K562 (cell line): ENCODE results near the gene ERFL. TPM values are rescaled to one million over a fixed set of nuclear protein-coding genes. Genes with fewer than 3 reads are reported as not detected.

Experiments used
- ATF3 ChIP-seq, 2 experiments: fragments of 450-650 bp in 1 of 2; sonication (generic) in 1 of 2; formaldehyde crosslinking in 1 of 2; IDR thresholded peaks in 1 of 2; conservative IDR thresholded peaks in 1 of 2; 2 replicates each; pipeline versions ENCODE4 v1.6.1 to v1.8.1; 2016 to 2023; ENCODE audit warnings: mild to moderate bottlenecking in 2 of 2, moderate library complexity in 2 of 2, inconsistent platforms in 1 of 2, missing genetic modification reagents in 1 of 2
- CBX2 ChIP-seq: fragments of 200-600 bp; sonication (generic); IDR thresholded peaks from one replicate; pipeline ENCODE4 v1.6.1; 2012; ENCODE audit warnings: mild to moderate bottlenecking, low read length, inconsistent platforms; ENCODE audit not compliant: insufficient read depth, poor library complexity, severe bottlenecking
- CBX5 ChIP-seq: IDR thresholded peaks from 2 replicates; pipeline ENCODE4 v1.6.1; 2014; ENCODE audit warnings: low read depth, borderline replicate concordance
- CBX8 ChIP-seq: fragments of 200-600 bp; sonication (generic); IDR thresholded peaks from 2 replicates; pipeline ENCODE4 v1.6.1; 2012; ENCODE audit warnings: borderline replicate concordance, mixed run types, low read depth, mild to moderate bottlenecking, moderate library complexity, mixed read lengths, low read length, control low read depth, inconsistent platforms; ENCODE audit not compliant: poor library complexity, severe bottlenecking; ENCODE audit errors: extremely low read depth
- ETV5 ChIP-seq: sonication (generic); formaldehyde crosslinking; IDR thresholded peaks from 2 replicates; pipeline ENCODE4 v1.4.0; 2020; ENCODE audit warnings: low read depth, mild to moderate bottlenecking, missing genetic modification reagents
- HIVEP1 ChIP-seq: fragments of 250-450 bp; sonication (Bioruptor Pico); IDR thresholded peaks from 2 replicates; pipeline ENCODE4 v1.4.0; 2020; ENCODE audit warnings: mild to moderate bottlenecking
- MAFK ChIP-seq: IDR thresholded peaks from 2 replicates; pipeline ENCODE4 v1.6.1; 2011; ENCODE audit warnings: low read length, improper control_type of control experiment
- SMAD4 ChIP-seq: fragments of 250-450 bp; sonication (Bioruptor Pico); conservative IDR thresholded peaks from 2 replicates; pipeline ENCODE4 v1.8.0; 2021; ENCODE audit warnings: inconsistent platforms, mild to moderate bottlenecking, moderate library complexity
- TAL1 ChIP-seq: fragments of 450-650 bp; IDR thresholded peaks from 2 replicates; pipeline ENCODE4 v1.6.1; 2016; ENCODE audit warnings: mild to moderate bottlenecking
- polyA plus RNA-seq, 8 experiments: library from polyadenylated mRNA; depleted of rRNA in 4 of 8; stranded (reverse) in 5 of 8; unstranded in 3 of 8; fragments of >200 nt; fragmentation: Nextera tagmentation in 2 of 8; fragmentation: Illumina TruSeq in 1 of 8; extraction: Ambion mirVana in 2 of 8; extraction: Trizol in 1 of 8; gene quantifications; 2 replicates each; pipeline versions ENCODE4 v1.2.1 to v1.2.3, GENCODE V29; 2011 to 2014; ENCODE audit warnings: inconsistent platforms in 1 of 8, missing spikeins in 1 of 8
- total RNA-seq, 7 experiments: library from RNA; depleted of rRNA in 6 of 7; stranded (reverse); fragments of >200 nt in 6 of 7; fragmentation: Illumina TruSeq in 2 of 7; extraction: Trizol in 2 of 7; gene quantifications; 2 replicates each; pipeline versions ENCODE4 v1.2.1 to v1.2.3, GENCODE V29; 2011 to 2021; ENCODE audit warnings: low replicate concordance in 1 of 7
- TF ChIP-seq, protein P1 (sequence below), 3 experiments: IDR thresholded peaks in 2 of 3; conservative IDR thresholded peaks in 1 of 3; 2 replicates each; pipeline ENCODE4 v1.5.1; 2011 to 2012; ENCODE audit warnings: low read length in 3 of 3, mild to moderate bottlenecking in 3 of 3, control low read depth in 2 of 3, improper control_type of control experiment in 1 of 3, inconsistent platforms in 1 of 3, low read depth in 1 of 3, mixed read lengths in 1 of 3, moderate library complexity in 1 of 3; ENCODE audit not compliant: insufficient read depth in 2 of 3
- TF ChIP-seq, protein P2 (sequence below): fragments of 200-400 bp; formaldehyde crosslinking; IDR thresholded peaks from 2 replicates; pipeline ENCODE4 v1.6.1; 2017; ENCODE audit warnings: mild to moderate bottlenecking, low read depth, low read length, moderate library complexity
- TF ChIP-seq, protein P3 (sequence below): fragments of 450-650 bp; formaldehyde crosslinking; IDR thresholded peaks from 2 replicates; pipeline ENCODE4 v1.4.0; 2020; ENCODE audit warnings: mild to moderate bottlenecking

Gene ERFL
- total and polyA plus RNA-seq, 9 of the 15 experiments (the other 6 are each of a cell fraction or from before 2014, with no cell fraction given), result 0.07 to 0.75 (median 0.32) TPM; not detected in 4

- TF ChIP-seq, protein P1, sequence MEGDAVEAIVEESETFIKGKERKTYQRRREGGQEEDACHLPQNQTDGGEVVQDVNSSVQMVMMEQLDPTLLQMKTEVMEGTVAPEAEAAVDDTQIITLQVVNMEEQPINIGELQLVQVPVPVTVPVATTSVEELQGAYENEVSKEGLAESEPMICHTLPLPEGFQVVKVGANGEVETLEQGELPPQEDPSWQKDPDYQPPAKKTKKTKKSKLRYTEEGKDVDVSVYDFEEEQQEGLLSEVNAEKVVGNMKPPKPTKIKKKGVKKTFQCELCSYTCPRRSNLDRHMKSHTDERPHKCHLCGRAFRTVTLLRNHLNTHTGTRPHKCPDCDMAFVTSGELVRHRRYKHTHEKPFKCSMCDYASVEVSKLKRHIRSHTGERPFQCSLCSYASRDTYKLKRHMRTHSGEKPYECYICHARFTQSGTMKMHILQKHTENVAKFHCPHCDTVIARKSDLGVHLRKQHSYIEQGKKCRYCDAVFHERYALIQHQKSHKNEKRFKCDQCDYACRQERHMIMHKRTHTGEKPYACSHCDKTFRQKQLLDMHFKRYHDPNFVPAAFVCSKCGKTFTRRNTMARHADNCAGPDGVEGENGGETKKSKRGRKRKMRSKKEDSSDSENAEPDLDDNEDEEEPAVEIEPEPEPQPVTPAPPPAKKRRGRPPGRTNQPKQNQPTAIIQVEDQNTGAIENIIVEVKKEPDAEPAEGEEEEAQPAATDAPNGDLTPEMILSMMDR (IDR thresholded peaks at IDR 0.05 in 2 of 3, conservative IDR thresholded peaks at IDR 0.05 in 1 of 3; ENCODE audit: insufficient read depth in 2 of 3, low read depth in 1 of 3, low read length in 3 of 3), result no peak
- TF ChIP-seq CBX8, result no peak
- no peak for TF ChIP-seq TAL1
- TF ChIP-seq HIVEP1 (CRISPR knock-in tag), result no peak
- TF ChIP-seq CBX5, result no peak
- TF ChIP-seq ATF3 (IDR thresholded peaks at IDR 0.05), result no peak
- no peak for TF ChIP-seq ATF3 (CRISPR knock-in tag; conservative IDR thresholded peaks at IDR 0.05)
- no peak for TF ChIP-seq ETV5 (CRISPR knock-in tag)
- TF ChIP-seq MAFK, result no peak
- TF ChIP-seq, protein P2, sequence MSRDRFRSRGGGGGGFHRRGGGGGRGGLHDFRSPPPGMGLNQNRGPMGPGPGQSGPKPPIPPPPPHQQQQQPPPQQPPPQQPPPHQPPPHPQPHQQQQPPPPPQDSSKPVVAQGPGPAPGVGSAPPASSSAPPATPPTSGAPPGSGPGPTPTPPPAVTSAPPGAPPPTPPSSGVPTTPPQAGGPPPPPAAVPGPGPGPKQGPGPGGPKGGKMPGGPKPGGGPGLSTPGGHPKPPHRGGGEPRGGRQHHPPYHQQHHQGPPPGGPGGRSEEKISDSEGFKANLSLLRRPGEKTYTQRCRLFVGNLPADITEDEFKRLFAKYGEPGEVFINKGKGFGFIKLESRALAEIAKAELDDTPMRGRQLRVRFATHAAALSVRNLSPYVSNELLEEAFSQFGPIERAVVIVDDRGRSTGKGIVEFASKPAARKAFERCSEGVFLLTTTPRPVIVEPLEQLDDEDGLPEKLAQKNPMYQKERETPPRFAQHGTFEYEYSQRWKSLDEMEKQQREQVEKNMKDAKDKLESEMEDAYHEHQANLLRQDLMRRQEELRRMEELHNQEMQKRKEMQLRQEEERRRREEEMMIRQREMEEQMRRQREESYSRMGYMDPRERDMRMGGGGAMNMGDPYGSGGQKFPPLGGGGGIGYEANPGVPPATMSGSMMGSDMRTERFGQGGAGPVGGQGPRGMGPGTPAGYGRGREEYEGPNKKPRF, result no peak
- TF ChIP-seq SMAD4 (CRISPR knock-in tag), result no peak
- TF ChIP-seq, protein P3, sequence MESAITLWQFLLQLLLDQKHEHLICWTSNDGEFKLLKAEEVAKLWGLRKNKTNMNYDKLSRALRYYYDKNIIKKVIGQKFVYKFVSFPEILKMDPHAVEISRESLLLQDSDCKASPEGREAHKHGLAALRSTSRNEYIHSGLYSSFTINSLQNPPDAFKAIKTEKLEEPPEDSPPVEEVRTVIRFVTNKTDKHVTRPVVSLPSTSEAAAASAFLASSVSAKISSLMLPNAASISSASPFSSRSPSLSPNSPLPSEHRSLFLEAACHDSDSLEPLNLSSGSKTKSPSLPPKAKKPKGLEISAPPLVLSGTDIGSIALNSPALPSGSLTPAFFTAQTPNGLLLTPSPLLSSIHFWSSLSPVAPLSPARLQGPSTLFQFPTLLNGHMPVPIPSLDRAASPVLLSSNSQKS (CRISPR knock-in tag), result no peak
- TF ChIP-seq CBX2, result no peak
These were observed 39.3 kb downstream of the ERFL start (continued) for GRCh38 chr19:41888926-41889325.
